Neural cell (in vitro differentiated cells): ENCODE data around the gene RBP5.

Experiments
- CTCF ChIP-seq: fragments of 450-650 bp; IDR thresholded peaks from 2 replicates; pipeline ENCODE4 v1.5.1; 2014; ENCODE audit warnings: antibody characterized with exemption, mild to moderate bottlenecking, moderate library complexity; ENCODE audit not compliant: poor library complexity, severe bottlenecking
- EP300 ChIP-seq: fragments of 450-650 bp; conservative IDR thresholded peaks from 2 replicates; pipeline ENCODE4 v1.6.1; 2014; ENCODE audit warnings: antibody characterized with exemption, mild to moderate bottlenecking, moderate library complexity; ENCODE audit not compliant: poor library complexity, severe bottlenecking
- EZH2 ChIP-seq: fragments of 200-600, 300-800 bp; shearing (Covaris generic), sonication (generic); IDR thresholded peaks from 2 replicates; pipeline ENCODE4 v1.6.1; 2014; ENCODE audit warnings: antibody characterized with exemption, low read length, borderline replicate concordance, mild to moderate bottlenecking; ENCODE audit not compliant: insufficient read depth, poor library complexity, severe bottlenecking
- MXI1 ChIP-seq: fragments of 450-650 bp; conservative IDR thresholded peaks from 2 replicates; pipeline ENCODE4 v1.6.1; 2014; ENCODE audit warnings: antibody characterized with exemption, mild to moderate bottlenecking; ENCODE audit not compliant: poor library complexity, severe bottlenecking
- POLR2AphosphoS5 ChIP-seq: IDR thresholded peaks from 2 replicates; pipeline ENCODE4 v1.6.1; 2012
- RAD21 ChIP-seq: fragments of 450-650 bp; conservative IDR thresholded peaks from 2 replicates; pipeline ENCODE4 v1.6.1; 2014; ENCODE audit warnings: antibody characterized with exemption, mild to moderate bottlenecking, moderate library complexity
- REST ChIP-seq: IDR thresholded peaks from 2 replicates; pipeline ENCODE4 v1.6.1; 2012; ENCODE audit warnings: borderline replicate concordance
- SMC3 ChIP-seq: fragments of 450-650 bp; conservative IDR thresholded peaks from 2 replicates; pipeline ENCODE4 v1.6.1; 2014; ENCODE audit warnings: antibody characterized with exemption, mild to moderate bottlenecking, moderate library complexity; ENCODE audit not compliant: poor library complexity

DNA sequence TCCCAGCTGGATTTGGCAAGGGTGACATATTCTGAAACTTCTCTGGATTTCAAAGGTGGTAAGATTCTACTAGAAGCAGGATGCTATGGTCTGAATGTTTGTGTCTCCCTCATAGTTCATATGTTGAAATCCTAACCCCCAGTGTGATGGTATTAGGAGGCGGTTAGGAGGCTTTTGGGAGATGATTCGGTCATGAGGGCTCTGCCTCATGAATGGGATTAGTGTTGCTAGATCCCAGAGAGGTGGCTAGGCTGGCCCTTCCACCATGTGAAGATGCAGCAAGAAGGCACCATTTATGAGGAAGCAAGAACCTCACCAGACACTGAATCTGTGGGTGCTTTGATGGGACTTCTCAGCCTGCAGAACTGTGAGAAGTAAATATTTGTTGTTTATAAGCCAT lies 49.8 kb upstream of the RBP5 start:
- TF ChIP-seq POLR2AphosphoS5: no peak
- no peak for TF ChIP-seq CTCF
- no peak for TF ChIP-seq EZH2
- TF ChIP-seq RAD21: no peak
- TF ChIP-seq REST: no peak
- no peak for TF ChIP-seq MXI1
- no peak for TF ChIP-seq EP300
- TF ChIP-seq SMC3: no peak
